Peyer's patch (tissue), 4 donors: ENCODE results near the gene MKRN2OS.

Experiments
- POLR2A ChIP-seq, 2 donors: fragments of 450-650 bp; IDR thresholded peaks; one replicate each; pipeline ENCODE4 v1.5.1; 2017; ENCODE audit warnings: antibody characterized with exemption in 2 of 2, mild to moderate bottlenecking in 2 of 2, moderate library complexity in 2 of 2
- TF ChIP-seq, protein P1 (sequence below), 6 experiments: fragments of 450-650 bp in 4 of 6; fragments of 200-600 bp in 2 of 6; sonication (generic) in 1 of 6; IDR thresholded peaks; one replicate each; pipeline ENCODE4 v1.5.1; 2017 to 2019; ENCODE audit warnings: antibody characterized with exemption in 6 of 6, mild to moderate bottlenecking in 3 of 6, moderate library complexity in 1 of 6

DNA sequence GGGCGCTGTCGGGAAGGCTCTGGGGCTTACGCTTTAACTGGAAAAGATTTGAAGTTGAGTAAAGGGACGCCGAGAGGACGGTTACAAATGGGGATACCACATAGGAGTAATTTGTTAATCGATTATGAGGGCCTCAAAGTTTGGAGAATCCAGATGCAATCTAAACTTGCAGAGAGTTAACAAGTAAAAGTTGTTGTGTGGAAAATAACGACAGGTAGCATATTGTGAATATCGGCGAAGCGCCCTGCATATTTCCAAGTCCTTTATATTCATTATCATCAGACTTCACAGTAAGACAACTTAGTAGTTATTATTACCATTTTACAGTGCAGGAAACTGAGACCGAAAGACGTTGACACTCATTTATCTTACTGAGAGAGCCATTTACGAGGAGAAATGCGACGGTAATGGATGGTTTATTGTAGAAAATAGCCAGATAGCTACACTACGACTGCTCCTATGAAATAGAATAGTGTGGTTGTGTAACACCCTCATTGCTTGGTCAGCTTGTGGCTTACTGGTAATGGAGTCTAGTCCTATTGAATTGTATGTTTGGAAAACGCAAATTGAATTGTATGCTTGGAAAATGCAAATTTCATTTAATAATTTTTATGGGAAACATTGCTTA lies 12.3 kb upstream of the MKRN2OS start:
- TF ChIP-seq, protein P1, sequence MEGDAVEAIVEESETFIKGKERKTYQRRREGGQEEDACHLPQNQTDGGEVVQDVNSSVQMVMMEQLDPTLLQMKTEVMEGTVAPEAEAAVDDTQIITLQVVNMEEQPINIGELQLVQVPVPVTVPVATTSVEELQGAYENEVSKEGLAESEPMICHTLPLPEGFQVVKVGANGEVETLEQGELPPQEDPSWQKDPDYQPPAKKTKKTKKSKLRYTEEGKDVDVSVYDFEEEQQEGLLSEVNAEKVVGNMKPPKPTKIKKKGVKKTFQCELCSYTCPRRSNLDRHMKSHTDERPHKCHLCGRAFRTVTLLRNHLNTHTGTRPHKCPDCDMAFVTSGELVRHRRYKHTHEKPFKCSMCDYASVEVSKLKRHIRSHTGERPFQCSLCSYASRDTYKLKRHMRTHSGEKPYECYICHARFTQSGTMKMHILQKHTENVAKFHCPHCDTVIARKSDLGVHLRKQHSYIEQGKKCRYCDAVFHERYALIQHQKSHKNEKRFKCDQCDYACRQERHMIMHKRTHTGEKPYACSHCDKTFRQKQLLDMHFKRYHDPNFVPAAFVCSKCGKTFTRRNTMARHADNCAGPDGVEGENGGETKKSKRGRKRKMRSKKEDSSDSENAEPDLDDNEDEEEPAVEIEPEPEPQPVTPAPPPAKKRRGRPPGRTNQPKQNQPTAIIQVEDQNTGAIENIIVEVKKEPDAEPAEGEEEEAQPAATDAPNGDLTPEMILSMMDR (IDR thresholded peaks at IDR 0.05) = no peak
- TF ChIP-seq POLR2A (IDR thresholded peaks at IDR 0.05) = no peak
